ENCODE results near the gene LAMB2. TPM values are rescaled to one million over a fixed set of nuclear protein-coding genes. Genes with fewer than 3 reads are reported as not detected.

The LAMB2 gene
- total and polyA plus RNA-seq, 10 of the 15 experiments (the other 5 are each of a cell fraction or from before 2014, with no cell fraction given), result 0.13 to 3.2 (median 0.64) TPM; not detected in 3

GRCh38 chr3:49124991-49125670 is 7.7 kb downstream of the LAMB2 start:
- no peak for FAIRE-seq
- intact Hi-C loops (cut with micrococcal nuclease; ENCODE audit: unreplicated experiment) (no loop called here), in situ Hi-C loops (cut with MboI) (no loop called here)
- H3K9ac ChIP-seq (ENCODE audit: control insufficient read depth, insufficient read depth, low read length), result no peak overlapping the region
- DNase-seq (ENCODE audit: low read depth, low spot score), result no peak
- RAD21 ChIA-PET (ENCODE audit: unreplicated experiment), result interaction anchor here (1.2 kb wide), 1 partner anchor 140 kb away, joined by 4 read pairs; no protein-coding TSS in a partner anchor
- H3K27me3 ChIP-seq (replicated peaks in 1 of 2; ENCODE audit: control insufficient read depth in 2 of 2, insufficient read depth in 2 of 2, low read length in 1 of 2), result no peaks in the 10 kb centered on the region
- no peaks in the 10 kb centered on the region for H3K9me3 ChIP-seq (replicated peaks; ENCODE audit: control insufficient read depth, insufficient read depth, low read length)
- H3K27ac ChIP-seq (ENCODE audit: control insufficient read depth, insufficient read depth), result no peak overlapping the region
- peaks cover 4% of the 10 kb centered on the region for H3K79me2 ChIP-seq (ENCODE audit: control insufficient read depth, insufficient read depth, low read length)
- peaks cover 2% of the 10 kb centered on the region; the same call in 1 of the 2 replicates for H3K4me1 ChIP-seq (ENCODE audit: control insufficient read depth, insufficient read depth, low read length)
- no peaks in the 10 kb centered on the region for H3K36me3 ChIP-seq (ENCODE audit: control insufficient read depth in 2 of 2, insufficient read depth in 2 of 2, low read length in 1 of 2)
- H4K20me1 ChIP-seq (ENCODE audit: control insufficient read depth, insufficient read depth), result no peaks in the 10 kb centered on the region
- 15% methylated on average over 14 of the region's 14 CpGs for WGBS (ENCODE audit: insufficient coverage, insufficient replicate concordance, low lambda C conversion rate, missing lambda C conversion rate)
- peak; percentile 38; the same call in 1 of the 2 replicates for TF ChIP-seq RAD21 (IDR thresholded peaks at IDR 0.05; ENCODE audit: insufficient read depth, low read depth, low read length)
- TF ChIP-seq, protein P1, sequence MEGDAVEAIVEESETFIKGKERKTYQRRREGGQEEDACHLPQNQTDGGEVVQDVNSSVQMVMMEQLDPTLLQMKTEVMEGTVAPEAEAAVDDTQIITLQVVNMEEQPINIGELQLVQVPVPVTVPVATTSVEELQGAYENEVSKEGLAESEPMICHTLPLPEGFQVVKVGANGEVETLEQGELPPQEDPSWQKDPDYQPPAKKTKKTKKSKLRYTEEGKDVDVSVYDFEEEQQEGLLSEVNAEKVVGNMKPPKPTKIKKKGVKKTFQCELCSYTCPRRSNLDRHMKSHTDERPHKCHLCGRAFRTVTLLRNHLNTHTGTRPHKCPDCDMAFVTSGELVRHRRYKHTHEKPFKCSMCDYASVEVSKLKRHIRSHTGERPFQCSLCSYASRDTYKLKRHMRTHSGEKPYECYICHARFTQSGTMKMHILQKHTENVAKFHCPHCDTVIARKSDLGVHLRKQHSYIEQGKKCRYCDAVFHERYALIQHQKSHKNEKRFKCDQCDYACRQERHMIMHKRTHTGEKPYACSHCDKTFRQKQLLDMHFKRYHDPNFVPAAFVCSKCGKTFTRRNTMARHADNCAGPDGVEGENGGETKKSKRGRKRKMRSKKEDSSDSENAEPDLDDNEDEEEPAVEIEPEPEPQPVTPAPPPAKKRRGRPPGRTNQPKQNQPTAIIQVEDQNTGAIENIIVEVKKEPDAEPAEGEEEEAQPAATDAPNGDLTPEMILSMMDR (IDR thresholded peaks at IDR 0.05 in 2 of 3, conservative IDR thresholded peaks at IDR 0.05 in 1 of 3; ENCODE audit: control insufficient read depth in 2 of 3, extremely low read depth in 1 of 3, insufficient read depth in 1 of 3, low read depth in 3 of 3, low read length in 3 of 3), result peak in 2 of 3 experiments; percentile 39 to 53; a peak in 4 of 6 replicates
- TF ChIP-seq TCF7 (IDR thresholded peaks at IDR 0.05; ENCODE audit: borderline replicate concordance), result no peak
- TF ChIP-seq, protein P2, sequence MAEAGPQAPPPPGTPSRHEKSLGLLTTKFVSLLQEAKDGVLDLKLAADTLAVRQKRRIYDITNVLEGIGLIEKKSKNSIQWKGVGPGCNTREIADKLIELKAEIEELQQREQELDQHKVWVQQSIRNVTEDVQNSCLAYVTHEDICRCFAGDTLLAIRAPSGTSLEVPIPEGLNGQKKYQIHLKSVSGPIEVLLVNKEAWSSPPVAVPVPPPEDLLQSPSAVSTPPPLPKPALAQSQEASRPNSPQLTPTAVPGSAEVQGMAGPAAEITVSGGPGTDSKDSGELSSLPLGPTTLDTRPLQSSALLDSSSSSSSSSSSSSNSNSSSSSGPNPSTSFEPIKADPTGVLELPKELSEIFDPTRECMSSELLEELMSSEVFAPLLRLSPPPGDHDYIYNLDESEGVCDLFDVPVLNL (IDR thresholded peaks at IDR 0.05; ENCODE audit: low read depth, low read length), result no peak
- peak; percentile 18; the same call in 2 of the 3 replicates for ATAC-seq
- CTCF ChIA-PET, result interaction anchor here (1.0 to 1.8 kb wide), 4 partner anchors 11 to 137 kb away, joined by 3 to 13 read pairs (median 6); partner anchors contain the start of gene QRICH1
- SMC1A ChIA-PET (ENCODE audit: uncharacterized antibody, unreplicated experiment), result interaction anchor here (1.3 kb wide), 1 partner anchor 137 kb away, joined by 4 read pairs; no protein-coding TSS in a partner anchor
- no TSS peak for BruUV-seq (replicated peaks)
- POLR2A ChIA-PET, result no interaction called here
- H2AFZ ChIP-seq (ENCODE audit: control insufficient read depth, low read depth, low read length), result no peak overlapping the region
- no peak overlapping the region for H3K4me2 ChIP-seq (ENCODE audit: control insufficient read depth, insufficient read depth)
- H3K4me3 ChIP-seq, result no peak overlapping the region
